Stimulated activated CD8-positive, alpha-beta memory T cell treated with anti-CD3 and anti-CD28 coated beads, Interleukin-15, amount 100 ng/mL, for 1 hour (primary cell): ENCODE data around the gene PTGES2.

Experiments
- DNase-seq: peaks from one replicate; pipeline ENCODE4 v3.0.0-alpha.2; 2020; ENCODE audit warnings: low read depth

The PTGES2 gene

DNA sequence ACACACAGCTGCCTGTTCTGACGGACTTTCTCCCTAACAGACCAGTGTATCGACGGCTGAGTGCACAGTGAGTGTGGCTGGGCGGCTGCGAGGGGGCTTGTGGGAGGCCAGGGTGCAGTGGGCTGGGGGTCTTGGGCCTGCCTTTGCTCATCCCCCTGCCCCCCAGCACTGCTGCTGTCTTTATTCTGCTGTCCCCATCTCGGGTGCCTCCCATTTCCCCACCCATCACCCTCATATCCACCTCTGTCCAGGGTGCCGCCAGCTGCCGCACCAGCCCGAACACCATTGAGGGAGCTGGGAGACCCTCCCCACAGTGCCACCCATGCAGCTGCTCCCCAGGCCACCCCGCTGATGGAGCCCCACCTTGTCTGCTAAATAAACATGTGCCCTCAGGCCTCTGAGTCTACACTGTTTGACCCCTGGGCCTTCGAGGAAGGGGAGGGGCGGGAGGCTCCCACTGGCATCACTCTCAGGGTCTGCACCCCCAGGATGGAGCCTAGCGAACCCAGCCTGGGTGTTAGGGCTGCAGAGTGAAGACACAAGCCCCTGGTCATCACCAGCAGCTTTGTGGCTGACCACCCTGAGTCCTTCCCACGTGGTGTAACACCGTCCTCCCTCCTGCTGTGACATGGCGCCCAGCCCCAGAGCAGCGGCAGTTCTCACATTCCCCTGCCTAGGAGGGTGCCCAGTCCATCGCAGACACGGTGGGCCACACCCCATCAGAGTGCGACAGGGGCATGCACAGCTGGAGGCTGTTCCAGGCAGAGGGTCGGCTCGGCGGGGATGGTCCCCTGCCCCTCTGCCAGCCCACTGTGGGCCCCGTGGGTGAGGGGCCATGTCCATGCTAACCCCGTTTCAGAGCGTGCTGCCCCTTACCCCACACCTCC lies 25.8 kb upstream of the PTGES2 start:
- DNase-seq = no peak

DNA sequence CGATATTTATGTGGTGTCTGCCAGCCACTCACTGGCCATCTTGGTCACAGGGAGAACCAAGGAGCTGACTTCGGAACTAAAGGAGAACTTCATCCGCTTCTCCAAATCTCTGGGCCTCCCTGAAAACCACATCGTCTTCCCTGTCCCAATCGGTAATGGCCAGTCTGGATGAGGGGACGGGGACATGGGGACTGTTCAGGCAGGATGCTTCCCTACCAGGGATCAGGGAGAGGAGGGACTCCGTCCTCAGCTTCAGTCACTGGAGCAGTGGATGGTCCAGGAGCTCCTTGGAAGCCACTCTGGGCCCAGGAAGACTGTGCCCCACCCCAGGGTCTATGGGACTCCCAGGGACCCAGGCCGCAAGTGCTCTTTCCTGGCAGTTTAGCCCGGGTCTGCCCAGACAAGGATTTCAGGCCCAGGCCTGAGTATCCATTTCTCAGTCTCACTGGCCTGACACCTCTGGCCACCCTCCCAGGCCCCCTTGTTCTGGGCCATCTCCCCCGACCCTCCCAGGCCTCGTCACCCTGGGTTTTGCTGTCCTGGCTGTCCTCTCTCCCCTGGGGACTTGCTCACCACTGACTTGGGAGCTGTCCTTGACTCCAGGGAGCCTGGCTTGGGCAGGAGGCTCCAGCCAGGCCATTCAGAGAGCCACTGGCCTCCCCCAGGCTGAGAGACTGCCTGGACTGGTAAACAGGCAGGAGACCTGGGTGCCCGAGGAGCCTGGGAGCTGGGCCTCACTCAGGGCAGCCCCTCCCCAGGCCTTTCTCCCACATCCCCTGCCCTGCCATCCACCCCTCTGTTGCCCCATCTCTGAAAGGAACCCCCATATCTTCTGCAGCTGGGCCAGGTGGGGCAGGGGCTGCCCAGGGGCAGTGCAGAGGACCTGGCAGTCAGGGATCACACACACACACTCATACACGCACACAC lies 24.9 kb upstream of the PTGES2 start:
- DNase-seq = no peak

- no peak for DNase-seq
Observed at GRCh38 chr9:128151309-128152132, 24.0 kb upstream of the PTGES2 start.

DNA sequence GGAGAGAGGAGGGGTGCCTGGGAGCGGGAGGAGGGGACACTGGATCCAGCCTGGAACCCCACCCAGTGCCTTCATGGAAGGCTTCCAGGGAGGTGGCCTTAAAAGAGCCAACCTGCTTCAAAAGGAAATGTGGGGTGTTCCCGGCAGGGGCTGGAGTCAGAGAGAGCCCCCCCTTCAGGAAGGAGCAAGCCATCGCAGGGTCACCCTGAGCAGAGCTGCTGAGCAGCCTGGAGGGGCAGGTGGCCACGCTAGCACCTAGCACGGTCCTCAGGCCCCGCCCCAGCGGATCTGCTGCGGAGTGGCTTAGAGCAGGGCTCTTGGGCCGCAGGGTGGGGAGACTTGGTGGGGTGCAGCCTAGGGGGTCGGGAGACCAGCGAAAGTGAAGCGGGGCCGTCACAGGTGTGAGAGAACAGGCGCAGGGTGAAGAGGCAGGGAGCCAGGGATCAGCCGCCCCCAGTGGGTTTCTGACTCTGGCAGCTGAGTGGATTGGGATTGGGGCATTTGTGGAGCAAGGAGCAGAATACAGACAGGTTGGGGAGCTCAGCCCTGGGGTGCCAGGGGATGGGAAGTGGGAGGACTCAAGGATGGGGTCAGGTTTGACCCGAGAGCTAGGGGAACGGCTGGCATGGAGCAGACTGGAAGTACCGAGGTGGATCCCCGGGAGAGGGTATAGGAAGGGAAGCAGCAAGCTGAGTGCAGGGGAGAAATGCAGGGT lies 23.2 kb upstream of the PTGES2 start:
- no peak for DNase-seq

DNA sequence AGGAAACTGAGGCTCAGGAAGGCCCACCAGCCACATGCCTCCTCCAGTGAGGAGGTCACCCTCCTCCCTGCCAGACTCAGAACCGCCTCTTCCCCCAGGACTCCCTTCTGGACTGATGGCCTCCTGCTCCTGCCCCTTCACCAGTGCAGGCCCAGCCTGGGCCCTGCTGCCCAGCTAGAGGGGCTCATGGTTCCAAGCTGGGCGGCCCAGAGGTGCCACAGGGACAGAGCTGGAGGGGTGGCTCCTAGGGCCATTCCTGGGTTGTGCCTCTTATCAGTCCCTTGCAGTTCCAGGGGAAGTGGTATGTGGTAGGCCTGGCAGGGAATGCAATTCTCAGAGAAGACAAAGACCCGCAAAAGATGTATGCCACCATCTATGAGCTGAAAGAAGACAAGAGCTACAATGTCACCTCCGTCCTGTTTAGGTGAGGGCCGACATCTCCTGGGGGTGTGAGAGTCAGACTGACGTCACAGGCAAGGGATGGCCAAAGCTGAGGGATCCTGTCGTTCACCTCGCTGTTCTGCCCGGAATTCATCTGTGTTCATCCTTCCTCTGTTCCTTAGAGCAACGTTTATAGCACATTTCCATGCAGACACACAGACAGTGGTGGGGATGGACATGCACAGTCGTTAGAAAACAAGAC lies 22.5 kb upstream of the PTGES2 start:
- DNase-seq = no peak

- DNase-seq = no peak
Observed at GRCh38 chr9:128149001-128149701, 21.6 kb upstream of the PTGES2 start, which contains the start of gene LCN2. Gene LCN2, plus strand, starts transcription at chr9:128149453. Its CDS starts 73 bp downstream, at chr9:128149526.

GRCh38 chr9:128148509-128149000 lies 21.0 kb upstream of the PTGES2 start:
- no peak for DNase-seq

DNA sequence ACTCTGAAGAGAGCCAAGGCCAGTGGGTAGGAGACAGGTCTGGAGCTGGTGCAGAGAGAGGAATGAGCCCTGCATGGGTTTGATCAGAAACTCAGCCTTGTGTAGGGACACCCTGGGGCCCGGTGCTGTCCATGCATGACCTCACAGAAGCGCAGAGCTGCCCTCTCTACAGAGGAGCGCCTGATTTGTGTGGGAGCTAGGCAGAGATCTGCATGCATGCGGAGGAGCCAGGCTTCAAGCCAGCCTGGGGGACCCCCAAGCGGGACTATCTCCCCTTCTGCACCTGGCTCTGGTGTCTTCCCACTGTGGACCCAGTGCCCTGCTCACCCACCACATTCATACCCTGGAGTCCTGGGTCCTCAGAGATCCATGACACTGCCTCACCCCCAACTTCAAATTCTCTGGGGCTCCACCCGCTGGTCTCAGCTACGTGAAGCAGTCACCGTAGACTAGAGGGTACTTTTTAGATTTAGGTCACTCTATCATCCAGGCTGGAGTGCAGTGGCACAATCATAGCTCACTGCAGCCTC lies 19.1 kb upstream of the PTGES2 start:
- DNase-seq = no peak

DNA sequence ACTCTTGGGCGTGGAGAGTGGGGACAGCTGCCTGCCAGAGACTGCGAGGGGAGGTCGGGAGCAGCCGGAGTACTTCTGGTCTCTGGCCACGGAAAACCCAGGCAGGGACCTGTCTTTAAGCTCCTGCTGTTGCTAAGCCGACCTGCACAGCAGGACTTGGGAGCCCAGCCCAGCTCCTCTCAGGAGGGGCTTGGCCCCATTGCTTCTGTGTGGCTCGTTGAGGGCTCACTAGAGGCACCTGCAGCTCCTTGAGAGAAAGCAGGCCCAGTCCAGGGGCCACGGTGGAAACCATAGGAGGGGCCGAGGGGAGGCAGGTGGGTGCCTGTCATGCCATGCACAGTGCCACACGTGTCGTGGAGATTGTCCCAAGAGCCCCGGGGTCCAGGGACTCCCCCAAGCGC lies 18.4 kb upstream of the PTGES2 start:
- DNase-seq = no peak

- no peak for DNase-seq
Observed at GRCh38 chr9:128145536-128145935, 18.0 kb upstream of the PTGES2 start.

GRCh38 chr9:128144239-128145181 lies 17.0 kb upstream of the PTGES2 start:
- no peak for DNase-seq

GRCh38 chr9:128143525-128144238 lies 16.2 kb upstream of the PTGES2 start:
- DNase-seq = no peak

DNA sequence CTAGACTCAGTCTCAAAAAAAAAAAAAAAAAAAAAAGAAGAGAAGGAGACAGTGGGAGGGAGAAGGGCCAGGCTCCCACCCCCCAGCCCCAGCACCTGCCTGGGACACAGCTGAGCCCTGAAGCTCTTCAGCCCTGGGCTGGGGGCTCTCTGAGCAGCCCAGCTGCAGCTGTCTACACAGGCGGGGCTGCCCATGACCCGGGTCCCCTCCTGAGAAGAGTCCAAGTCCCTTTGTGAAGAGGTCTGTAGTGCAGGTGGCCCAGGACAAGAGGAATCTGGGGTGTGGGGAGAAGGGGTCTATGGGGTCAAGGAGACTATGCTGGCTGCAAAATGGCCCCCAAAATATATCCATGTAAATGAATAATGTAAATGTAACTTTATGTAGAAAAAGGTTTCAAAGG lies 15.1 kb upstream of the PTGES2 start:
- no peak for DNase-seq

- no peak for DNase-seq
Observed at GRCh38 chr9:128142061-128142460, 14.5 kb upstream of the PTGES2 start.

GRCh38 chr9:128141604-128142003 lies 14.1 kb upstream of the PTGES2 start:
- DNase-seq = no peak

GRCh38 chr9:128139621-128140020 lies 12.1 kb upstream of the PTGES2 start:
- no peak for DNase-seq

DNA sequence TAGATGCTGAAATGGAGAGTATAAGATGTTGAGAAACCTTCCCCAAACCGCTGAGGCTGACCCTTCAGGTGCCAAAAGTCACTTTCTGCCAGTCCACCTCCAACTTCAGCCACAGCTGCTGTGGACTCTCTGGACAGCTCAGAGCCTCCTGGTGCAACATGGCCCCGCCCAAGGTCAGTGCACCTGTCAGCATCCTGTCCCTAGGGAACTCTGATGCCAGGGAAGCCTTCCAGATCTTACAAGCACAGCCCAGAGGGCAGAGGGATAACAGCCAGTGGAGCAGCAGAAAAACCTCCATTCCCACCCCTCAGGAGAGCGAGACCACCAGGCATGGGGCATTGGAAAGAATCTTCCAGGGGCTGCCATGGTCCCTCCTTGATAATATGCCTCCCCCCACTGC lies 10.5 kb upstream of the PTGES2 start:
- no peak for DNase-seq
